NK-92 treated with Interleukin-12 subunit alpha and Interleukin-12 subunit beta, amount 100 ng/mL, for 24 hours (cell line): Measurements from ENCODE around the gene UTP4.

Experiments used
- DNase-seq: peaks from one replicate; lab custom pipeline; 2025; lab: John Stamatoyannopoulos, UW

The UTP4 gene

GRCh38 chr16:69132424-69133252 is at the start of gene UTP4, which contains the start of gene CHTF8:
Gene UTP4, plus strand, starts transcription at chr16:69132649. Its CDS starts 811 bp downstream, at chr16:69133460.
Gene CHTF8, minus strand, starts transcription at chr16:69132588. Its CDS starts 11,130 bp downstream, at chr16:69121458.
- DNase-seq, result peak; percentile 59

DNA sequence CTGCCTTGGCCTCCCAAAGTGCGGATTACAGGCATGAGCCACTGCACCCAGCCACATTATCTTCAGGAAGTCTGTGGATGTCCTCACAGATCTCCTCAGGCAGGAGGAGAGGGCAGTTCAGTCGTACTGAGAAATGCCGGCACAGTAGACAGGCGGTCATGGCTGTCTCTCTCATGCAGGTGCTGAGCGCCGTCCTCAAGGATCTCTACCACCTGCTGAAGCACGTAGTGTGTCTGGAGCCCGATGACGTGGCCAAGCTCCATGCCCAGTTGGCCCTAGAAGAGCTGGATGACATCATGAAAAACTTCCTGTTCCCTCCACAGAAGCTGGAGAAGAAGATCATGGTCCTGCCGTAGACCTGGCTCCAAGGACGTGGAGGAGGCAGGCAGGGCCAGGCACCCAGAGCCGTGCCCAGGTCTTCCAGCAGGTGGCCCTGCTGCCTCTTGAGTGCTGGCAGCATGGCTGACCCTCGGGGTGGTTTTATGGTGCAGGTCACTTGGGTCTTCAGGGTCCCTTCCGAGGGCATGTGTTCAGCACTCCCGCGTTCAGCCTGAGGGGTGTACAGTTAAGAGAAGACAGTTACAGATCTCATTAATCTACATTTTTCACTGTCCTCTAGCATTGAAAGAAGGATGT is 49.0 kb upstream of the UTP4 start:
- no peak for DNase-seq

GRCh38 chr16:69084289-69084688 is 48.2 kb upstream of the UTP4 start:
- DNase-seq, result no peak

DNA sequence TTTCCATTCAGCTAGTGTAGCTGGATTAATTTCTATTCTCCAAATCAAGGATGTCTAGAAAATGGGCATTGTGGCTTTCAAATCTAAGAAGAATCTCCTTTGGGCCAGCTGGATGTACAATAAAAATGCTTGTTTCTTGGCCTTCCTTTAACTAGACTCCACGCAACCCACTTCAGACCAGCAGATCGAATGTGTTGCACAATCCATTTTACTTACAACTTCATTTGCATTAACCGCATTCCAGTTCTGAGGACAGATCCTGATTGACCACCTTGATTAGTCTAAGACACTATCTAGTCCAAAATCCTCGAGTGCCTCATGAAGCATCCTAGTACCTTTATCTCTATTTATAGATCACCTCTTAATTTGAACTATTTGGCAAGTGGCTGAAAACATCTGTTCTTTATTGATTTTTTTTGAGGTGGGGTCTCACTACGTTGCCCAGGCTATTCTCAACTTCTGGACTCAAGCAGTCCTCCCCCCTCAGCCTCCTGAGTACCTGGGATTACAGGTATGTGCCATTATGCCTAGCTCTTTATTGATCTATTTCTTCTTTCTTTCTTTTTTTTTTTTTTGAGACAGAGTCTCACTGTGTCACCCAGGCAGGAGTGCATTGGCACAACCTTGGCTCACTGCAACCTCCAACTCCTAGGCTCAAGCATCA is 47.3 kb upstream of the UTP4 start:
- no peak for DNase-seq

DNA sequence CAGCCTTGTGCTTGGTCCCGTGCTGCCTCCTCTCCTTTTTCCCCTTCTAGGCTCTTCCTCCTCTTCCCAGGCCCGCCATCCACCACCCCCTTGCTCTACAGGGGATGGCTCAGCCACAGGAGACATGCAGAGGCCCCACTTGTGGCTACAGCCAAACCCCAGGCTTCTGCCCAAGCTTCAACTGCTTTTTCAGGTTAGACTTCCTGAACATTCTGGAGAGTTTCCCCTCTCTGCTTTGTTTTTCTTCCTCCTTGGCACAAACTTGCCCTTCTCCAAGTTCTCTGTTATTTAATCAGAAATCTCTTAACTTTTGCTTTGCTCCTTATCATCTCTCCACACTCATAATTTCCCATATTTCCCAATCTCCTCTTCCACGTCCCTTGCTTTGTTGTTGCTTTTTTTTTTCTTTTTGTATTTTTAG is 45.3 kb upstream of the UTP4 start:
- no peak for DNase-seq

- DNase-seq, result no peak
Observed at GRCh38 chr16:69088684-69089083, 43.8 kb upstream of the UTP4 start.

DNA sequence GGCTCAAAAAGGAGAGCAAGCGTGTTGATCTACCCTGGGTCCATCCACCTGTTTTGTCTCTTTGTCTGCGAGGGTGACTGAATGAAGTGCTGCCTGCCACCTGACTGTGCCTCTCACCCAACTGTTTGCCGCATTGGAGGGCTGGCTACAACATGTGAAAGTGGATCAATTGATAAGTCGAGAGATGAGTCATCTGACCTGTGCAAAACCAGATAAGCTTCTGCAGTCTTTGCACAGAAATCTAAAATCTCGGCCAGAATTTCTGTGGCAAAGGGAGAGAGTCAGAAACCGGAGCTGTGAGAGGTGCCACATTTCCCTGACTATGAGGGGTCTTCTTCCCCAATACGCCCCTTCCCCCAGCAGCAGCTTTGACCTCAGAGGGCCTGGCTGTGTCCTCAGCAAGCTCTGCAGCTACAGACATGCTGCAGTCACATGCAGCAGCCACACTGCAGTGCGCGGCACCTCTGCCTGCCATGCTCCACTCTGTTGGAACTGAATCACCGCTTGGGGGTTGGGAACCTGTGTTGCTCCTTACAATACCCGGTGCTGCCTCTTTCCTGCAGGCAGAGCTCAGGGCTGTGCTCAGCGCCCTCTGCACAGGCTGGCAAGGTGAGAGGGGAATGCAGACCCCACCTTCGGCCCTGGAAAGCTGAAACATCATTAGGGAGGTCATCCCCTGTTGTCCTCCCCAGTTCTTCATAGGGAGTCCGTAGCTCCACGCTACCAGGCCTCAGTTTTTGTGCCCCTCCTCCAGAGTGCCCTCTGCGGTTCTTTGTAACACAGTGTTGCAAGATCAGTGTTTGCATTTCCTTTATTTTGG is 43.1 kb upstream of the UTP4 start:
- no peak for DNase-seq

DNA sequence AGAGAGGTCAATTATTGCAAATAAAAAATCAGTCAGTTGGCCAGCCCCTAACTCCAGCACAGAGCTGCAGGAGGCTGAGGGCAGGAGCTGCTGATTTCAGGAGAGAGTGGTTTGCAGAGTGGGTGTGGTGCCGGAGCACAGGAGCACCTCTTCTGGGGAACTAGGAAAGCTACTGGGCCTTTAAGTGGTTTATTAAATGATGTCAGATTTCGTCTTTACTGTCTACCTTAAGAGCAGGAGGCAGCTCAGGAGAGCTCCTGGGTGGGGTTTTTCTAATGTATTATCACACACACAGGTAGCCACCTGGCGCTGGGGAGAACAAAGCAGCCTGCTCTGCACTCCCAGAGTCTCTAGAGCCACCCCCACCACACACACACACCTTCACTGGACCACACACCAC is 38.5 kb upstream of the UTP4 start:
- DNase-seq, result no peak

DNA sequence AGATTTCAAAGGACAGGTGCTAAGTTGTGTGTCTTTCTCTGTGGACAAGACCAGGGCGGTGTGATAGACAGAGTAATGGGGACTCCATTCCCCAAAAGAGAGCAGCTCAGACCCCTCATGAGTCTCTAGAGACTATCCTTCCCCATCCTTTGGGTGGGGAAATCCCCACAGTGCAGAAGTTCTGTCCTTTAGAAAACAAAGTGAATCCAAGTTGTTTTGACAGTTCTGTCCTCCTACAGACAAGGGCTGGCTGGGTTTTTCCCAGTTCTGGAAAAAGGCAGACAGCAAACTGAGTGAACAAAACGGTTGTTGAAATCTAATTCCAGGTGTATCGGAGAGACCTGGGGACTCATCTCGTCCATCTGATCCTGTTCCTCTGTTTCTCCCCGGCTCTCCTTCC is 37.9 kb upstream of the UTP4 start:
- no peak for DNase-seq

DNA sequence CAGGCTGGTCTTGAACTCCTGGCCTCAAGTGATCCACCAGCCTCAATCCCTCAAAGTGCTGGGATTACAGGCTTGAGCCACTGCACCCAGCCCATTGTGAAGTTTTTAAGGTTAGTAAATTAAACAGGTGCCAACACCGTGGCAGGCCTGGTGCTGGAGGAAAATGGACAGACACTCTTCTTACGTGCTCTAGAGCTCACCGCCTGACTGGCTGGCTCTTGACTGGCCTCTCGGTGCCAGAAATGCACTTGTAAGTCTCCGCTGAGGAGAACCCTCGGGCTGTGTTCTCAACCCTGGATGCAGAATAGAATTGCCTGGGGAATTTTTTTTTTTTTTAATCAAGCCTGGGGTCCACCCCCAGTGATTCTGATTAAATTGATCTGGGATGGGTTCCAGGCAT is 37.3 kb upstream of the UTP4 start:
- DNase-seq, result no peak

DNA sequence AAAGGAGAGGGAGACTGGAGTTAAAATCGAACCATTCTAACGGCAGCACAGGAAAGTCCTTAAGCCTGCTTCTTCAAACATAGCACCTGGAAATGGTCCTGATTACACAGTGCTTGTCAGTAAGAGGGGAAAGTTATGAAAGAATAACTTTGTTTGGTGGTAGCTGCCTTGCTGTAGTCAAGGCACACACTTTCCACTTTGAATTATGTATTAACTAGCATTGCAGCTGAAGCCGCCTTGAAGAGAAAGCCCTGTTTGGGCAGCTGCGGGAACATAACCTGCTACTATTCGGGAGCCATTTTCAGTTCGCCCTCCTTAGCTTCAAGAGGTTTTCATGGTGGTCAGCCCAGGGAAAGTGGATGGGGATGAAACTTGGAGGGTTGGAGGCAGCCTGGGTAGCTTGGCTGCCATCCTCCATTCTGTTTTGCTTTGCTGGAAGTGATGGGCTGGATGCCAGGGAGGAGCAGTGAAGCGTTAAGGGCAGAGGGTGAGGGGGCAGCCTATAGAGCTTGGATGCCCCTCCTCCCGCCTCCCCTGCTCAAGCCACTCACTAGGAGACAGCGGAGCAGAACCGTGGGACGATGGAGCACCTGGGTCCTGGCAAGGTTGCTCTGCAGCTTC is 32.3 kb upstream of the UTP4 start:
- no peak for DNase-seq

DNA sequence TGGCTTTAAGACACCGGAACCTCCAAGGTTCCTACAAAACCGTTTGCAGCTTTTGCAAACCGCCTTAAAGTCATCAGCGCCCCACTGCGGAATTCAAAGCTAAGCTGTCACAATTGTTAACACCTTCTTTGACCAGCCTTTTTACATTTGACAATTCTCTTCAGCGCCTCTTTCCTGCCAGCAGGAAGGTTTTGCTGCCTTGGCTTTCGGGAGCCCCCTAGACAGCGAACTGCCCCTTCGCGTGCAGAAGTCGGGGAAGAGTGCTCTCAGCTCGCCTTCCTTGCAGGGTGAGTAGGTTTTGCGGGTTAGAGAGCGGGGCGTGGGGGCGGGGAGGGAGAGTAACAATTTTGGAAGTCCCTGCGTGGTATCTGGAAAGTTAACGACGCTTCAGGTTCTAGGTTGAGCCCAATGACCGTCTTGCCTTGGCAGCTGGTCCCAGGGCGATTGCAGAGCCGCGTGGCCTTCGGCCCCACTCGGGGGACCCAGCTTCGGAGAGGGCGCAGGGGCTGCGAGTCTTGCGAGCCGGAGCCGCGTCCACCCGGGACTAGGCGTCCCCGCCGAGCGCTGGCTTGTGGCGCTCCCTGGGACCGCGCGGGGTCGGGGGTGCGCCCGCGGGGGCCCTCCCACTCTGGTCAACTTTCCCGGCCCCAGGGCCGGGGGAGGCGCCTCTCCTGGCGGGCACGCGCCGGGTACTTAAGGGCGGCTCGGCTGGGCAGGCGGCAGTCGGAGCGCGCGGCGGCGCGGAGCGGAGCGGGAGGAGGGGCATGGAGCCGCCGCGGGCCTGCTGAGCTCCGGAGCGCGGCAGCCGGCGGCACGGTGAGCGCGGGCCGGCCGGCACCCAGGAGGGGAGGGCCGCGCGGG is 26.7 kb upstream of the UTP4 start, which contains the start of gene HAS3:
TSS of gene HAS3 (plus strand) at position 153 of the 861 bp plus-strand sequence. CDS start 3,743 bp downstream, outside the sequence.
- no peak for DNase-seq

- DNase-seq, result no peak
Observed at GRCh38 chr16:69106491-69107315, 25.7 kb upstream of the UTP4 start.

- no peak for DNase-seq
Observed at GRCh38 chr16:69107316-69107962, 25.0 kb upstream of the UTP4 start.

DNA sequence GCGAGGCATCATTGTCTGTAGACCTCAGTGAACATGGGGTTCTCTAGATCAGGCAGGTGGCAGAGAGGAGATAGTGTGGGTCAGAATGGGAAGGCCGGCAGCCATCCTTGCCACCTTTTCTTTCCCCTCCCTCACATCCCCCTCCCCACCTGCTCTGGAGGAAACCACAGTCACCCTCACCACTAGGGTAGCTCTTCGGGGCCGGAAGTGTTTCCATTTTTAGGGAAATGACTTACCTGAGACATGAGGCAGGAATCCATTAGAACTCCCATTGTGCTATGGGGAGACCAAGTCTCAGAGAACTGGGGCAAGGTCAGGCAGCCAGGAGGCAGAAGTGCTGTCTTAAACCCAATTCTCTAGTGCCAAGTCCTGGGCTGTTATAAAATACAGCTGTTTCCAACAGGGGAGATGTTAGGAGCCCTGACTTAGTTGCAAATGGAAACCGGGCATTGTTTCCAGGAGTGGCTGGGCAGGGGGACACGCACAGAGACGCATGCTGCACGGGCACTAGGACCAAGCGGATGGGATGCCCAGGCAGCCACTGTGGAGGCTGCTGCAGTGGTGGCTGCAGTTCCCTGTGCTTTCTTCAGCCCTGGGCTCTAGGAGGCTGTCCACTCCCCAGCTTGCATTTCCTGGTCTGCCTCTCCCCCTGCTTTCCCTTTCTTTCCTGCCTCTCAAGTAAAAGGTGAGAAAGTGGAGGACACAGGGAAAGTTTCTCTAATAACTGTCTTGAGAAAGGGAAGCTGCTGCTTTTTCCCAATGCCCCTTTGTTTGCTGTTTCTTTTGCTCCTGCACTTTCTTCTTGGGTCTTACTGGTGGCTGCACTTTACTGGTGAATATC is 24.2 kb upstream of the UTP4 start:
- no peak for DNase-seq

DNA sequence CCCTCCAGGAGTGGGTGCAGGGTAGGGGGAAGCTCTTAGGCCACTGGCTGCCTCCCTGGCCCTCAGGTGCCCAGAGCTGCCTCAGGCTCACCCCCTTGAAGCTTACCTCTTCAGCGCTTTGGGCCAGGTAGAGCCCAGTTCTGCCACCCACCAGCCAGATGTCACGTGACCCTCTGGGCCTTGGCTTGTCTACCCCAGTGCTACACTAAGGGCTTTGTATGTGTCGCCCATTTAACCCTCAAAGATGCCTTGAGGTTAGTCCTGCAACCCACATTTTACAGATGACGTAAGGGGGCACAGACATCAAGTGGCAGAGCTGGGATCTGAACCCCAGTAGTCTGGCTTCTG is 23.6 kb upstream of the UTP4 start:
- DNase-seq, result no peak

DNA sequence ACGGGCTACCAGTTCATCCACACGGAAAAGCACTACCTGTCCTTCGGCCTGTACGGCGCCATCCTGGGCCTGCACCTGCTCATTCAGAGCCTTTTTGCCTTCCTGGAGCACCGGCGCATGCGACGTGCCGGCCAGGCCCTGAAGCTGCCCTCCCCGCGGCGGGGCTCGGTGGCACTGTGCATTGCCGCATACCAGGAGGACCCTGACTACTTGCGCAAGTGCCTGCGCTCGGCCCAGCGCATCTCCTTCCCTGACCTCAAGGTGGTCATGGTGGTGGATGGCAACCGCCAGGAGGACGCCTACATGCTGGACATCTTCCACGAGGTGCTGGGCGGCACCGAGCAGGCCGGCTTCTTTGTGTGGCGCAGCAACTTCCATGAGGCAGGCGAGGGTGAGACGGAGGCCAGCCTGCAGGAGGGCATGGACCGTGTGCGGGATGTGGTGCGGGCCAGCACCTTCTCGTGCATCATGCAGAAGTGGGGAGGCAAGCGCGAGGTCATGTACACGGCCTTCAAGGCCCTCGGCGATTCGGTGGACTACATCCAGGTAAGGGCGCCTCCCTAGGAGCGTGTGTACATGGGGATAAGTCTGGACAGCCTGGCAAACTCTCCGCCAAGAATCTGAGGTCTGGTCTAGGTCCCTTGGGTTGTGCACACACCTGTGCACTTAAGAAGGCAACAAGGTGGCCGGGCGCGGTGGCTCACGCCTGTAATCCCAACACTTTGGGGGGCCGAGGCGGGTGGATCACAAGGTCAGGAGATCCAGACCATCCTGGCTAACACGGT is 22.8 kb upstream of the UTP4 start:
- no peak for DNase-seq
